AG09309 (cell line): ENCODE data around the gene C9.
A peak's percentile ranks its signal among the peaks of the same experiment; 100 is the strongest.
"Not testable (repeated sequence)": the region's sequence is repeated elsewhere in the genome, so short reads cannot be mapped to it uniquely, and the experiment has no call there.

Experiments
- DNase-seq: peaks from one replicate; pipeline ENCODE4 v3.0.0-alpha.2; 2010; ENCODE audit warnings: low read depth
- H3K4me3 ChIP-seq: 2 replicates; pipeline ENCODE4 v1.5.1; 2011; ENCODE audit warnings: mild to moderate bottlenecking, low read depth, low read length, moderate library complexity; ENCODE audit not compliant: control insufficient read depth
- TF ChIP-seq, protein P1 (sequence below): IDR thresholded peaks from 2 replicates; pipeline ENCODE4 v1.5.1; 2011; ENCODE audit warnings: mild to moderate bottlenecking, low read depth, low read length, inconsistent platforms; ENCODE audit not compliant: insufficient read depth, control insufficient read depth; ENCODE audit errors: missing control alignments

Gene C9

DNA sequence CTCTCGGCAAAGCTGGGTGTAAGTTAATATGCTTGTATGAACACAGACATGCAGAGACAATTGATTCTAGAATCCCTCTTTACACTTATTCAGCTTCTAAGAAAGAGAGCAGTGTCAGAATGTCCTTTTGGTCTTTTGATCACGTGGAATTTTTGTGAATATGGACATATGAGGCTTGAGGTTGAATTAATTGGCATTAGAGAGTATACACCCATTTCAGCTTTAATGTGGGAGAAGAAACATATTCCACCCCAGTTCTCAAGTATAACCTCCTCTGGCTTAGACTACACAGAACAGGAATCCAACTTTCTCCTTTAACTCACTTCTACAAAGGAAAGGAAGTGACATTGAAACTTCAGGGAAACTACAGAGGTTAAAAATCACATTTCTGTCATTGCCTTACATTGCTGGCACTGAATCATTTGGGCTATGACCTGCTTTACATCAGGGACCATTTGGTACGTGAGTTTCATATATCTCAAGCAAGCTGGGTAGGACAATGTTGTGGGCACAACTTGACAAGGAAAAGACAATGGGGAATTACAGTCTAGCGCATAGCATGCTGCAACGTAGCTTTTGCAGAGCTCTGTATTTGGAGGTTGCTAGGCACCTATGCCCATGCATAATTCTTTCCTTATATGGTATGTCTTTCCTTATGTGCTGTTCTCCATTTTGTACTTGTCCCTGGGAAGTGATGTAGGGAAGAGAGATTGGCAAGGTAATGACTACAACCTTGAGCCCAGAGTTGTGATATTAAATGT is 41.0 kb upstream of the C9 start:
- TF ChIP-seq, protein P1, sequence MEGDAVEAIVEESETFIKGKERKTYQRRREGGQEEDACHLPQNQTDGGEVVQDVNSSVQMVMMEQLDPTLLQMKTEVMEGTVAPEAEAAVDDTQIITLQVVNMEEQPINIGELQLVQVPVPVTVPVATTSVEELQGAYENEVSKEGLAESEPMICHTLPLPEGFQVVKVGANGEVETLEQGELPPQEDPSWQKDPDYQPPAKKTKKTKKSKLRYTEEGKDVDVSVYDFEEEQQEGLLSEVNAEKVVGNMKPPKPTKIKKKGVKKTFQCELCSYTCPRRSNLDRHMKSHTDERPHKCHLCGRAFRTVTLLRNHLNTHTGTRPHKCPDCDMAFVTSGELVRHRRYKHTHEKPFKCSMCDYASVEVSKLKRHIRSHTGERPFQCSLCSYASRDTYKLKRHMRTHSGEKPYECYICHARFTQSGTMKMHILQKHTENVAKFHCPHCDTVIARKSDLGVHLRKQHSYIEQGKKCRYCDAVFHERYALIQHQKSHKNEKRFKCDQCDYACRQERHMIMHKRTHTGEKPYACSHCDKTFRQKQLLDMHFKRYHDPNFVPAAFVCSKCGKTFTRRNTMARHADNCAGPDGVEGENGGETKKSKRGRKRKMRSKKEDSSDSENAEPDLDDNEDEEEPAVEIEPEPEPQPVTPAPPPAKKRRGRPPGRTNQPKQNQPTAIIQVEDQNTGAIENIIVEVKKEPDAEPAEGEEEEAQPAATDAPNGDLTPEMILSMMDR = no peak
- no peak for DNase-seq
- no peak overlapping the region for H3K4me3 ChIP-seq

DNA sequence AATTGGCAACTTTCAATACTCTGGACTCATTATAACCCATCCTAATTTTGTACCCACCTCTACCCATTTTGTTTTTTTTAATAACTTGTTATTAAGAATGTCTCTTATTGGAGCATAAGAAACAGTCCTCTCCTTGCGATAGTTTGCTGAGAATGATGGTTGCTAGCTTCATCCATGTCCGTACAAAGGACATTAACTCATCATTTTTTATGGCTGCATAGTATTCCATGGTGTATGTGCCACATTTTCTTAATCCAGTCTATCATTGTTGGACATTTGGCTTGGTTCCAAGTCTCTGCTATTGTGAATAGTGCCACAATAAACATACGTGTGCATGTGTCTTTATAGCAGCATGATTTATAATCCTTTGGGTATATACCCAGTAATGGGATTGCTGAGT is 39.5 kb upstream of the C9 start:
- H3K4me3 ChIP-seq, DNase-seq: not testable (repeated sequence)

DNA sequence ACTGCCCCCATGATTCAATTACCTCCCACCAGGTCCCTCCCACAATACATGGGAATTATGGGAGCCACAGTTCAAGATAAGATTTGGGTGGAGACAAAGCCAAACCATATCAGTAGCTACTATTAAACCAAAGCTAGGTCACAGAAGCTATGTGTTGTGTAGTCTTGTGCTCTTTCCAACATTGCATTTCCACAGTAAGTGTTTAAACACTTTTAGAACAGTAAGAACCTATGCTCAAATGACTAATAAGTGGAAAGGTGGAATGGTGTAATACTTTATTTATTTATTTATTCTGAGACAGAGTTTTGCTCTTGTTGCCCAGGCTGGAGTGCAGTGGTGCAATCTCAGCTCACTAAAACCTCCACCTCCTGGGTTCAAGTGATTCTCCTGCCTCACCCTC is 37.8 kb upstream of the C9 start:
- not testable (repeated sequence) for DNase-seq, H3K4me3 ChIP-seq

DNA sequence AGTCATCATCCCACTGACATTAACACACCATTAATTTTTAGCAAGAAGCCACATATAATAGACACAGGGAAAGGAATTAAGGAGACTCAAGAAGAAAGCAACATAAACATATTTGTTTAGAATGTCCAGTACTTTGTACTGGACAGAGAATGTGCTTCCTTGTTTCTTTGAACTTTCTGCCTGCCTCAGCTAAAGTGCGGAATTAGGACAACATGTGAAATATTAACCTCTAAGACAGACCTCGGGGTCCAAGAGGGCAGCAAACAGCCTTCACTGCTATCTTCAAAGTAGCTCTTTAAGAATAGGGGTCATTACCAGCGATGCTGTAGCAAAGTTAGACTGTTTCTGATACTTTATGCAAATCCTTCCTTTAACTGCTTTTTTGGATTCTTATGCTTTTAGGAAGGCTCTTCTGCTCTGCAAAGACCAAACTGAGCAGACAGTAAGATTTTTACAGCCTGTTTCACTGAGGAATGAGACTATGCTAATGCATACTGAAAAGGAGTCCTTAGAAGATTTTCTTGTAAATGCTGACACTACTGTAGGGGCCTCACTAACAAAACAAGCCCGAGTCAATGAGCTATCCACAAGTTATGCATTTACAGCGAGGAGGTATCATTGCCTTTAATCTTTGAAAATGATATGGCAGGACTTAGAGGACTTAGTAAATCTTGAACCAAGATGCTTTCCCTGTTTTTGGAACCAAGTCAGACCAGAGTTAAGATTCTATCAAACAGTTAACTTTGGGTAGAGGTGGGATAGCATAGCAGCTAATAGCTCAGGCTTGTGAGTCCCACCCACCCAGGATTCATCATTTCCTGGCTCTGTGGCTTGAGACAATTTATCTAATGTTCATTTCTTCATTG is 36.7 kb upstream of the C9 start:
- H3K4me3 ChIP-seq = no peak overlapping the region
- TF ChIP-seq, protein P1 = no peak

DNA sequence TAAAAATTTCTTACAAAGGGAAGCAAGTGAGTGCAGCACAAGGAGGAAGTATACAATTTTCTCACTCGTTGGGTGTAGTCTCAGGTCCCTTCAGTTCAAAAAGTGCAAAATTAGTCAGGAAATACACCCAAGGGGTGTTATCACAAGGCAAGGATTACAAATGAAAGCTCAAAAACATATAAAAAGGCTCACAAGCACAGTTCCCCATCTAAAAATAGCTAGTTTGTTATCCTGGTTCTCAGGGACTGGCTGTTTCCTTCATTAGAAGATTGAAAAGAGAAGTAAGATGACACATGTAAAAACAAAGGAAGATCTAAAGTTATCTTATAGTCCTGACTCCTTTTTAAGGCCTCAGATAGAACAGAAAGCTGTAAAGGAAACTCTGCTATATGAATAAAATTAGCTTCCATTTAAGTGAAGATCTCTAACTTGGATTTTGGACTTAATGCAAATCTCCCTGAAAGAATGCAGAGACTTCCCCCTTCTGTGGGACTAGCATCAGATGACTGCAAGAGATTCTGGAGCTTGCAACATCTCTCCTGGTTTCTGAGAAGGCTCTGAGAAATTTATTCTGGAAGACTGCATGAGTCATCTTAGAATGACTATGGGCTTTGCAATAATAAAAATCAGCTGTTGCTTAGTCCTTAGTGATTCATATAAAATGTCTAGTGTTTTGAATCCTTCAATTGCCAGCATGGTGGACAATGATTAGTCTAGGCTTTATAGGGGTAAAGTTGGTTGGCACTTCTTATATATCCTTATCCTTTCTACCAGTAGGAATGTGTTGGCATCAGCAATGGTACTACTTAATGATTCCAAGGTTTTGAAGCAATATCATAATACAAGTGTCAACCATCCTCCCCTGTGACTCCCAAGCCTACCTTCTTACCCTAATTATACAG is 35.1 kb upstream of the C9 start:
- peak; percentile 96 for DNase-seq
- TF ChIP-seq, protein P1 = no peak
- no peak overlapping the region for H3K4me3 ChIP-seq

More for the DNA sequence above, 36.7 kb upstream of the C9 start:
- no peak for DNase-seq

DNA sequence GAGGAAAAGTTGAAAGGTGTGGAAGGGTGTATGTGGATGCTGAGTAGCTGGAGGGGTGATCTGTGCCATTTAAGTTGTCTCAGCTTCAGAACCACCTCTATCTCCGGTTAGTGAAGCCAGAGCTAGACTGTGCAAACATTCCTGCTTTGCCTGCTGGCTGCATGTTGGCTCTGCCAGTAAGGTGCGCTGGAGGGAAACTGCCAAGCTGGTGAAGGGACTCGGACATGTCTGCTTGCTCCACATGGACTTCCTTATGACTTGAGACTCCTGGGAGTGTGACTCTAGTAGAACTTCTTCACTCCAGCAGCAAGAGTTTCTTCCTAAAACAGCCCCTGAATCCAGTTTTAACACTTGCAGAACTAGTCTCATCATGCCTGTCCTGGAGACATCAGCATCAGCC is 32.5 kb upstream of the C9 start:
- DNase-seq = no peak
- TF ChIP-seq, protein P1 = no peak
- no peak overlapping the region for H3K4me3 ChIP-seq

DNA sequence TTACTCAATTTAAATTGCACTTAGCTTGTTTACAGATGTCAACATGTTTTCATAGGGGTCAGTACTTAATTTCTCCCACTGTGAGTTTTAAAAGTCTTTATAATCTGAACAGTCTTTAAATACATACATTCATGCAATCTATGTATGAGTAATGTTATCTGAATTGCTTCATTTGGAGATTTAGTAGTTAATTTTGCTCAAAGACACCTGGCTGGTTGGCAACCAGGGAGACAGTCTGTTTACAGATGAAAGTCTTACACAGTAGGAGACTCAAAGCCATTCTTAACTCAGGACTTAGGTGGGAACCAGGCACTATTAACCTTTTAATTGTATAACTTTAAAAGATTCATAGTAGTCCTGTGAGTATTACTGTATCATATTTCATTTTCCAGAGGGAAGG is 31.2 kb upstream of the C9 start:
- no peak for DNase-seq

More for the DNA sequence above, 31.2 kb upstream of the C9 start:
- no peak overlapping the region for H3K4me3 ChIP-seq
- TF ChIP-seq, protein P1 = no peak
